K562 (cell line): Measurements from ENCODE around the gene GPR3. TPM values are rescaled to one million over a fixed set of nuclear protein-coding genes. Genes with fewer than 3 reads are reported as not detected.

Experiments used
- ATAC-seq: fragments of 200-7000 bp; cut with Tn5 transposase; 3 replicates; pipeline ENCODE4 v1.9.1; 2020; ENCODE audit warnings: moderate library complexity
- BruUV-seq: library from RNA; stranded (reverse); fragments of 400-500 nt; replicated peaks from 2 replicates; lab custom pipeline; 2021; lab: Mats Ljungman, UMichigan
- CTCF ChIA-PET: fragments of 300-600 bp; formaldehyde crosslinking; extraction: SDS; loops from one replicate; lab custom pipeline; 2021; ENCODE audit warnings: low intra/inter-chr PET ratio; lab: Yijun Ruan, JAX
- POLR2A ChIA-PET: fragments of 300-600, 350-650 bp; sonication (Branson Sonifier 250); formaldehyde crosslinking; extraction: SDS; loops from one replicate; lab custom pipeline; 2021; ENCODE audit warnings: antibody characterized with exemption, inconsistent platforms; lab: Yijun Ruan, JAX
- DNase-seq, 4 experiments: peaks; one replicate each; pipeline versions ENCODE4 v3.0.0 to v3.0.0-alpha.2; 2011 to 2018; ENCODE audit warnings: low spot score in 3 of 4, mixed read lengths in 3 of 4; ENCODE audit errors: extremely low read depth in 1 of 4
- FAIRE-seq: peaks from 2 replicates; lab custom pipeline; 2011; peaks lifted over from hg19 to GRCh38; lab: Jason Lieb, UNC
- H2AFZ ChIP-seq: 2 replicates; pipeline ENCODE4 v1.6.0; 2011; ENCODE audit warnings: low read depth, low read length, control low read depth, inconsistent platforms
- H3K27ac ChIP-seq: fragments of 200-600 bp; 3 replicates; pipeline ENCODE4 v1.8.0; 2011; ENCODE audit warnings: low read depth, mild to moderate bottlenecking, control low read depth, inconsistent platforms, low read length, moderate library complexity, mixed read lengths; ENCODE audit errors: extremely low read depth
- H3K27me3 ChIP-seq, 2 experiments: fragments of 300-600 bp in 1 of 2; 2 replicates in 1 of 2; 3 replicates in 1 of 2; pipeline versions ENCODE4 v1.6.0 to v1.8.0; 2011; ENCODE audit warnings: inconsistent platforms in 2 of 2, low read length in 2 of 2, mild to moderate bottlenecking in 1 of 2, mixed read lengths in 1 of 2, moderate library complexity in 1 of 2; ENCODE audit not compliant: control insufficient read depth in 2 of 2, insufficient read depth in 2 of 2
- H3K36me3 ChIP-seq: fragments of 300-600 bp; 3 replicates; pipeline ENCODE4 v1.8.0; 2011; ENCODE audit warnings: mild to moderate bottlenecking, low read length, inconsistent platforms; ENCODE audit not compliant: control insufficient read depth, insufficient read depth
- H3K4me1 ChIP-seq, 2 experiments: fragments of 200-600 bp in 1 of 2; replicated peaks in 1 of 2; 2 replicates in 1 of 2; 3 replicates in 1 of 2; pipeline versions ENCODE4 v1.5.1 to v1.8.0; 2011; ENCODE audit warnings: inconsistent platforms in 2 of 2, low read length in 2 of 2, mild to moderate bottlenecking in 1 of 2, mixed read lengths in 1 of 2, moderate library complexity in 1 of 2; ENCODE audit not compliant: control insufficient read depth in 2 of 2, insufficient read depth in 2 of 2
- H3K4me2 ChIP-seq: 2 replicates; pipeline ENCODE4 v1.6.1; 2011; ENCODE audit warnings: low read length, control low read depth, inconsistent platforms, mixed read lengths; ENCODE audit not compliant: insufficient read depth
- H3K4me3 ChIP-seq: fragments of 200-600 bp; sonication (generic), shearing (Covaris generic); 2 replicates; pipeline ENCODE4 v1.5.1; 2016; ENCODE audit warnings: control low read depth, inconsistent platforms
- H3K79me2 ChIP-seq: fragments of 200-600 bp; 3 replicates; pipeline ENCODE4 v1.8.0; 2011; ENCODE audit warnings: low read length, inconsistent platforms; ENCODE audit not compliant: control insufficient read depth, insufficient read depth
- H3K9ac ChIP-seq, 2 experiments: 2 replicates each; pipeline versions ENCODE4 v1.6.0 to v1.6.1; 2011; ENCODE audit warnings: low read depth in 2 of 2, low read length in 2 of 2, control low read depth in 1 of 2, inconsistent platforms in 1 of 2, mild to moderate bottlenecking in 1 of 2, mixed read lengths in 1 of 2; ENCODE audit not compliant: insufficient read depth in 1 of 2
- H3K9me1 ChIP-seq: one replicate; pipeline ENCODE4 v1.6.0; 2011; ENCODE audit warnings: inconsistent platforms, mild to moderate bottlenecking, low read length, moderate library complexity; ENCODE audit not compliant: control insufficient read depth, insufficient read depth
- H3K9me3 ChIP-seq: replicated peaks from 2 replicates; pipeline ENCODE4 v1.5.1; 2011; ENCODE audit warnings: low read depth, low read length, inconsistent platforms; ENCODE audit not compliant: control insufficient read depth, insufficient read depth
- H4K20me1 ChIP-seq: replicated peaks from 2 replicates; pipeline ENCODE4 v1.6.1; 2011; ENCODE audit warnings: low read length, inconsistent platforms, mixed read lengths; ENCODE audit not compliant: control insufficient read depth, insufficient read depth
- FOXK1 ChIP-seq: sonication (generic); formaldehyde crosslinking; IDR thresholded peaks from 2 replicates; pipeline ENCODE4 v1.8.0; 2022; ENCODE audit warnings: missing genetic modification reagents, mild to moderate bottlenecking, borderline replicate concordance
- GABPB2 ChIP-seq: fragments of 250-450 bp; sonication (Bioruptor Pico); conservative IDR thresholded peaks from 2 replicates; pipeline ENCODE4 v1.5.1; 2021; ENCODE audit warnings: mild to moderate bottlenecking
- POLR2G ChIP-seq: fragments of 200-400 bp; formaldehyde crosslinking; IDR thresholded peaks from 2 replicates; pipeline ENCODE4 v1.6.1; 2017; ENCODE audit warnings: low read depth, mild to moderate bottlenecking, antibody characterized with exemption, low read length, moderate library complexity
- RBFOX2 ChIP-seq: fragments of 200-400 bp; formaldehyde crosslinking; IDR thresholded peaks from 2 replicates; pipeline ENCODE4 v1.6.1; 2017; ENCODE audit warnings: low read depth, mild to moderate bottlenecking, low read length, moderate library complexity
- ZC3H4 ChIP-seq: sonication (generic); formaldehyde crosslinking; IDR thresholded peaks from 2 replicates; pipeline ENCODE4 v1.9.0; 2021; ENCODE audit warnings: missing genetic modification reagents, borderline replicate concordance
- ZNF12 ChIP-seq: sonication (generic); formaldehyde crosslinking; IDR thresholded peaks from 2 replicates; pipeline ENCODE4 v1.4.0; 2020; ENCODE audit warnings: mild to moderate bottlenecking, missing genetic modification reagents
- WGBS: fragments of 100-300 bp; shearing (Covaris generic); methylation state at CpG from one replicate; pipeline ENCODE4 v1.1.6; 2016; ENCODE audit warnings: low coverage, mixed read lengths; ENCODE audit not compliant: insufficient coverage; ENCODE audit errors: missing lambda C conversion rate; 5-methylcytosine and 5-hydroxymethylcytosine counted together
- in situ Hi-C: fragments of 300-500 bp; cut with MboI; formaldehyde crosslinking; loops from 4 replicates; pipeline ENCODE4 v1.15.0; 2018; ENCODE audit warnings: inconsistent platforms, mixed read lengths
- intact Hi-C: fragments of 100-400 bp; cut with micrococcal nuclease; formaldehyde crosslinking; loops from 2 replicates; pipeline ENCODE4 v1.14.2; 2022
- polyA plus RNA-seq, 8 experiments: library from polyadenylated mRNA; depleted of rRNA in 4 of 8; stranded (reverse) in 5 of 8; unstranded in 3 of 8; fragments of >200 nt; fragmentation: Nextera tagmentation in 2 of 8; fragmentation: Illumina TruSeq in 1 of 8; extraction: Ambion mirVana in 2 of 8; extraction: Trizol in 1 of 8; gene quantifications; 2 replicates each; pipeline versions ENCODE4 v1.2.1 to v1.2.3, GENCODE V29; 2011 to 2014; ENCODE audit warnings: inconsistent platforms in 1 of 8, missing spikeins in 1 of 8
- total RNA-seq, 7 experiments: library from RNA; depleted of rRNA in 6 of 7; stranded (reverse); fragments of >200 nt in 6 of 7; fragmentation: Illumina TruSeq in 2 of 7; extraction: Trizol in 2 of 7; gene quantifications; 2 replicates each; pipeline versions ENCODE4 v1.2.1 to v1.2.3, GENCODE V29; 2011 to 2021; ENCODE audit warnings: low replicate concordance in 1 of 7
- TF ChIP-seq, protein P1 (sequence below): sonication (generic); formaldehyde crosslinking; IDR thresholded peaks from 2 replicates; pipeline ENCODE4 v1.8.1; 2023; ENCODE audit warnings: mild to moderate bottlenecking, missing genetic modification reagents

The GPR3 gene
- total and polyA plus RNA-seq, 9 of the 15 experiments (the other 6 are each of a cell fraction or from before 2014, with no cell fraction given), result 0.24 to 11.5 (median 3.7) TPM

DNA sequence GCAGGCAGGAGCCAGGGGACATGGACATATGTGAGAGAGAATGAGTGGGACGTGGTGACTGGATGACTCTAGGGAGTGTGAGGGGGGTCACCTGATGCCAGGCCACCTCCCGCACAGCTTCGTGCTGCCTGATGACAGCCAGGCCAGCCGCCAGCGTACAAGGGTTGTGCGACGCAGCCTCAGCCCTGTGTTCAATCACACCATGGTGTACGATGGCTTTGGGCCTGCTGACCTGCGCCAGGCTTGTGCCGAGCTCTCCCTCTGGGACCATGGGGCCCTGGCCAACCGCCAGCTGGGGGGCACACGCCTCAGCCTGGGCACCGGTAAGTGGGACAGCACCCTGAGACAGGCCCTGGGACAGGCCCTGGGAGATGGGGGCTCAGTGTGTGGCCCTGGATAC lies 39.3 kb upstream of the GPR3 start:
- no peaks in the 10 kb centered on the region for H4K20me1 ChIP-seq
- WGBS, result 77% methylated on average over 12 of the region's 13 CpGs
- H3K27ac ChIP-seq, result no peak overlapping the region
- TF ChIP-seq ZNF12 (CRISPR knock-in tag), result no peak
- no peak for TF ChIP-seq ZC3H4
- TF ChIP-seq GABPB2 (CRISPR knock-in tag), result no peak
- TF ChIP-seq FOXK1 (CRISPR knock-in tag), result no peak
- TF ChIP-seq, protein P1, sequence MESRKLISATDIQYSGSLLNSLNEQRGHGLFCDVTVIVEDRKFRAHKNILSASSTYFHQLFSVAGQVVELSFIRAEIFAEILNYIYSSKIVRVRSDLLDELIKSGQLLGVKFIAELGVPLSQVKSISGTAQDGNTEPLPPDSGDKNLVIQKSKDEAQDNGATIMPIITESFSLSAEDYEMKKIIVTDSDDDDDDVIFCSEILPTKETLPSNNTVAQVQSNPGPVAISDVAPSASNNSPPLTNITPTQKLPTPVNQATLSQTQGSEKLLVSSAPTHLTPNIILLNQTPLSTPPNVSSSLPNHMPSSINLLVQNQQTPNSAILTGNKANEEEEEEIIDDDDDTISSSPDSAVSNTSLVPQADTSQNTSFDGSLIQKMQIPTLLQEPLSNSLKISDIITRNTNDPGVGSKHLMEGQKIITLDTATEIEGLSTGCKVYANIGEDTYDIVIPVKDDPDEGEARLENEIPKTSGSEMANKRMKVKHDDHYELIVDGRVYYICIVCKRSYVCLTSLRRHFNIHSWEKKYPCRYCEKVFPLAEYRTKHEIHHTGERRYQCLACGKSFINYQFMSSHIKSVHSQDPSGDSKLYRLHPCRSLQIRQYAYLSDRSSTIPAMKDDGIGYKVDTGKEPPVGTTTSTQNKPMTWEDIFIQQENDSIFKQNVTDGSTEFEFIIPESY (CRISPR knock-in tag), result 0 out of 2 replicates have a peak, but pooled peaks have one; percentile 12
- TF ChIP-seq RBFOX2, result peak; percentile 18; the same call in 1 of the 2 replicates
- TF ChIP-seq POLR2G, result peak; percentile 28; the same call in 1 of the 2 replicates
- no peak overlapping the region for H3K4me3 ChIP-seq
- H3K9me3 ChIP-seq, result no peaks in the 10 kb centered on the region
- H2AFZ ChIP-seq, result no peak overlapping the region
- no peak overlapping the region for H3K4me2 ChIP-seq
- H3K9ac ChIP-seq, result peak overlapping the region in 1 of 2 experiments; percentile 56; a peak in 2 of 4 replicates
- no peaks in the 10 kb centered on the region for H3K27me3 ChIP-seq
- in situ Hi-C loops (no loop called here), intact Hi-C loops (no loop called here)
- FAIRE-seq (no peak), ATAC-seq (no peak), DNase-seq (no peak)
- H3K9me1 ChIP-seq, result no peaks in the 10 kb centered on the region
- H3K79me2 ChIP-seq, result no peaks in the 10 kb centered on the region
- H3K36me3 ChIP-seq, result peaks cover 10% of the 10 kb centered on the region; the same call in 2 of the 3 replicates
- no TSS peak for BruUV-seq
- CTCF ChIA-PET, result no interaction called here
- POLR2A ChIA-PET, result interaction anchor here (0.6 to 4.4 kb wide), 8 partner anchors 11 to 53 kb away, joined by 3 to 19 read pairs (median 3); partner anchors contain the start of gene MAP3K6
- H3K4me1 ChIP-seq, result peaks cover 22 to 59% of the 10 kb centered on the region in 2 experiments
